ENCODE data around the gene APBB2. TPM values are rescaled to one million over a fixed set of nuclear protein-coding genes. Genes with fewer than 3 reads are reported as not detected.

Gene APBB2
- total RNA-seq, 2 experiments from 2014 or later: 0.22 TPM; not detected in 1

- no peaks in the 10 kb centered on the region for H3K27me3 ChIP-seq (ENCODE audit: control insufficient read depth in 1 of 2, insufficient read depth in 2 of 2, low read length in 2 of 2)
- CTCF ChIA-PET: no interaction called here
- POLR2A ChIA-PET: no interaction called here
- peaks cover 7 to 8% of the 10 kb centered on the region in 2 experiments for H3K9me3 ChIP-seq (ENCODE audit: control insufficient read depth in 1 of 2, insufficient read depth in 1 of 2, low read length in 2 of 2)
- no peak overlapping the region for H3K27ac Mint-ChIP-seq
- TF ChIP-seq CTCF (IDR thresholded peaks at IDR 0.05): no peak
- no peak overlapping the region for H3K4me3 Mint-ChIP-seq
- H3K27ac ChIP-seq (ENCODE audit: low read depth in 1 of 2, low read length in 2 of 2): no peak overlapping the region
- intact Hi-C loops (cut with DNase I, micrococcal nuclease): no loop called here
- no peaks in the 10 kb centered on the region for H3K4me1 ChIP-seq (ENCODE audit: insufficient read depth, low read length)
- H3K4me3 ChIP-seq (ENCODE audit: low read length): no peak overlapping the region
- no peaks in the 10 kb centered on the region for H3K36me3 Mint-ChIP-seq (ENCODE audit: low read depth)
- ATAC-seq (ENCODE audit: poor library complexity) (no peak), DNase-seq (no peak)
- H3K27me3 Mint-ChIP-seq: no peaks in the 10 kb centered on the region
- H3K9me3 Mint-ChIP-seq: peaks cover 7% of the 10 kb centered on the region
- H3K4me1 Mint-ChIP-seq (ENCODE audit: low read depth): no peaks in the 10 kb centered on the region
- no peaks in the 10 kb centered on the region for H3K36me3 ChIP-seq (ENCODE audit: insufficient read depth, low read length)
Measured at GRCh38 chr4:41044791-41045190, 169.6 kb downstream of the APBB2 start.

- ATAC-seq (ENCODE audit: poor library complexity): no peak
- Mint-ChIP-seq H3K4me1 (ENCODE audit: low read depth) (no peaks in the 10 kb centered on the region), H3K4me3 (no peak overlapping the region), H3K27ac (no peak overlapping the region), H3K27me3 (no peaks in the 10 kb centered on the region), H3K36me3 (ENCODE audit: low read depth) (no peaks in the 10 kb centered on the region), H3K9me3 (peaks cover 7% of the 10 kb centered on the region)
- peaks cover 7 to 8% of the 10 kb centered on the region in 2 experiments for H3K9me3 ChIP-seq (ENCODE audit: control insufficient read depth in 1 of 2, insufficient read depth in 1 of 2, low read length in 2 of 2)
- no peak for DNase-seq
- no peak for TF ChIP-seq CTCF (IDR thresholded peaks at IDR 0.05)
- no peaks in the 10 kb centered on the region for H3K27me3 ChIP-seq (ENCODE audit: control insufficient read depth in 1 of 2, insufficient read depth in 2 of 2, low read length in 2 of 2)
- CTCF ChIA-PET: no interaction called here
- POLR2A ChIA-PET: no interaction called here
- no peak overlapping the region for H3K4me3 ChIP-seq (ENCODE audit: low read length)
- intact Hi-C loops (cut with DNase I, micrococcal nuclease): no loop called here
- H3K36me3 ChIP-seq (ENCODE audit: insufficient read depth, low read length): no peaks in the 10 kb centered on the region
- H3K4me1 ChIP-seq (ENCODE audit: insufficient read depth, low read length): no peaks in the 10 kb centered on the region
- no peak overlapping the region for H3K27ac ChIP-seq (ENCODE audit: low read depth in 1 of 2, low read length in 2 of 2)
Measured at GRCh38 chr4:41044165-41044564, 170.2 kb downstream of the APBB2 start.

GRCh38 chr4:41043465-41043864, 170.9 kb downstream of the APBB2 start:
- no peaks in the 10 kb centered on the region for H3K36me3 ChIP-seq (ENCODE audit: insufficient read depth, low read length)
- intact Hi-C loops (cut with DNase I, micrococcal nuclease): no loop called here
- ATAC-seq (ENCODE audit: poor library complexity): no peak
- H3K27me3 ChIP-seq (ENCODE audit: control insufficient read depth in 1 of 2, insufficient read depth in 2 of 2, low read length in 2 of 2): no peaks in the 10 kb centered on the region
- no peaks in the 10 kb centered on the region for H3K4me1 Mint-ChIP-seq (ENCODE audit: low read depth)
- peaks cover 7 to 8% of the 10 kb centered on the region in 2 experiments for H3K9me3 ChIP-seq (ENCODE audit: control insufficient read depth in 1 of 2, insufficient read depth in 1 of 2, low read length in 2 of 2)
- no peak for TF ChIP-seq CTCF (IDR thresholded peaks at IDR 0.05)
- no peak overlapping the region for H3K4me3 ChIP-seq (ENCODE audit: low read length)
- no peak overlapping the region for H3K4me3 Mint-ChIP-seq
- H3K4me1 ChIP-seq (ENCODE audit: insufficient read depth, low read length): no peaks in the 10 kb centered on the region
- H3K9me3 Mint-ChIP-seq: peaks cover 7% of the 10 kb centered on the region
- no peak for DNase-seq
- no peak overlapping the region for H3K27ac ChIP-seq (ENCODE audit: low read depth in 1 of 2, low read length in 2 of 2)
- ChIA-PET POLR2A (no interaction called here), CTCF (no interaction called here)
- H3K27me3 Mint-ChIP-seq: peaks cover 1% of the 10 kb centered on the region
- H3K36me3 Mint-ChIP-seq (ENCODE audit: low read depth): no peaks in the 10 kb centered on the region
- no peak overlapping the region for H3K27ac Mint-ChIP-seq
